Fibroblast of the conjunctiva (primary cell): Measurements from ENCODE around the gene ZSWIM6.

Experiments
- DNase-seq: peaks from one replicate; pipeline ENCODE4 v3.0.0-alpha.2; 2010; ENCODE audit warnings: low read depth

Gene ZSWIM6

DNA sequence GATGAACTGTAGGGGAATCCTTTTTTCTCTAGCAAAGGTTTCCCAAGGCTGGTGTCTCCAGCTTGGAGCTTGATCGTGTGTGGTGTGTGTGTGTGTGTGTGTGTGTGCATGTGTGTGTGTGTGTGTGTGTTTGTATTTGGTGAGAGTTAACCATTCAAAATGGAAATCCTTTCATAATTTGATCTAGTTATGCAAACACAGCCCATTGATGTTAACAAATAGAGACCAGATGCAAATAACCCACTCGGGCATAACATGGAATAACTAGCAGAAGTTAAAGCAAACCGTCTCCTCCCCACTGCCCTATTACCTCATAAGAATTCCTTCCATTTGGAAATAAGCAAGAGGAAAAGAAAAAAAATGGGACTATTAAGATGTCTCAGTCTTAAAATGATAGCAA is 24.9 kb upstream of the ZSWIM6 start:
- no peak for DNase-seq

DNA sequence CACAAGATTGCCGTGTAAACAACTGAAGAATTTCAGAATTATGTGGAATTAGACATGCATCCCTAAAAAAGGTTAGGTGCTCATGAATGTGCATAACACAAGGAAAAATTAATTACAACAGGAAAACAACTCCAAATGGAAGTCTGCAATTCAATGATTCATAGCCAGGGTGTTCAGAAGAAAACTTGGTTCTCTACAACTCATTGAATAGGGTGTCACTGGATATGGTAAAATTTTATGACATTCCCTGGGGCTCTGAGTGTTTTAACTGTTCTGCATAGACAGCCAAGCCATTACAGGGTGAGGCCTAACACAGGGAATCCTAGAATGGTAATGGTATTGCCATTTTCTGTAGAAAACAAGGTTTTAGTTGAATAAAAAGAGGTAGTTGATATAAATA is 24.4 kb upstream of the ZSWIM6 start:
- no peak for DNase-seq

DNA sequence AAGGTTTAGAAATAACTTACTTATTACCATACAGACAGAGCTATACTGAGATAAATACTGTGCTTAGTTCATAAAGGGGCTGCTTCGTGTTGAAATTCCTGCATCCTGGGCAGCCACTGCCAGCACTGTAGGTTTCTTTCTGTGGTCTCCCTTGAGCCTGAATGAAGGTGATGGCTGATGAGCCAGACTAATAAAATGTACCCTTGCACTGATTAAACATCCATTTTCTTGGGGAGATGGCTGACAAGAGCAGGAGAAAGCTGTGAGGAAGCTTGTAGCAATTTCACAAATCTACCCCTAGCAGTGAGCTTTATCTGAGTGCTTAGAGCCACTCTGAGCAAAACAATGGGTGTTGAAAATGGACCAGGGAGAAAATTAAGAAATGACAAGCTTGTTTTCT is 23.3 kb upstream of the ZSWIM6 start:
- DNase-seq: no peak

DNA sequence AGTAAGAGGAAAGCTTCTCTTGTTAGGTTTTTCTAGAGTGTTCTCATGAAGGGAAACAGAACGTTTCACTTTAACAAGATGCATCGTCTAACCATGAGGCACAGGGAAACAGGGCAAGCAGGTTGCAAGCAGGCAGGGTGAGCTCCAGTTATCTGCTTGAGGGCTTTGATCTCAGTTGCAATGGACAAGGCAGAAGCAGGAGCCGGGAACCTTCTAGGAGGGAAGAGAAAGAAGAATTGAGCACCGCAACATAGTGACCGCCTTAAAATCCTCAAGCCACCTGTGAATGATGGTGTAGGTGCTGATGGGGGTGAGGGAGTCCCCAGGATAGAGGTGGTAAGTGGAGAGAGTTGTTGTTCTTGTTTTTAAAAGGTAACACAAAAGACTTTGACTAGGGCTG is 22.9 kb upstream of the ZSWIM6 start:
- DNase-seq: no peak

DNA sequence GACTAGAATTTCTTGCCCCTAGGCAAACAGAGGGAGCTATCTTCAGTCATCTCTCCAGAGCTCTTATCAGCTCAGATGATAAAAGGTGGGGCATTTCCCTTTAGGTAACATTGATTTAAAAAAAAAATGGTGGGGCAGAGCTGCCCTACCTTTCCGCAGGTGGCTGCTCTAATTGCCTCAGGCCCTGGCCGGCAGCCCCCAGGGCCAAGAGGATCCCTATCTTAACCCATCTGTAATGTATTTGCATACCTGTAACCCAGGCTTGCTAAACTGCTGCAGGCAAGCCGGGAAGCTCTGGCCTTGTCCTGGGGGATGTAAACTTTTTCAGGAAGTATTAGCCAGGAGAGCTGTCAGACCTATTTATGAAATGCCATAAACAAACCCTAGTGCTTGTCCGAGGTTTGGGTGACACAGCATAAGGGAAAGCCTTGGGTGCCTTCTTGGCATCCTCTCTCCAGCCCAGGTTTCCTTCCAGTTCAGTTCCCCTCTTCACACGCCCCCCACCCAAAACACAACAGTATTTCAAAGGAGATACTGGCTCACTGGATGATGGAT is 20.9 kb upstream of the ZSWIM6 start:
- DNase-seq: no peak

DNA sequence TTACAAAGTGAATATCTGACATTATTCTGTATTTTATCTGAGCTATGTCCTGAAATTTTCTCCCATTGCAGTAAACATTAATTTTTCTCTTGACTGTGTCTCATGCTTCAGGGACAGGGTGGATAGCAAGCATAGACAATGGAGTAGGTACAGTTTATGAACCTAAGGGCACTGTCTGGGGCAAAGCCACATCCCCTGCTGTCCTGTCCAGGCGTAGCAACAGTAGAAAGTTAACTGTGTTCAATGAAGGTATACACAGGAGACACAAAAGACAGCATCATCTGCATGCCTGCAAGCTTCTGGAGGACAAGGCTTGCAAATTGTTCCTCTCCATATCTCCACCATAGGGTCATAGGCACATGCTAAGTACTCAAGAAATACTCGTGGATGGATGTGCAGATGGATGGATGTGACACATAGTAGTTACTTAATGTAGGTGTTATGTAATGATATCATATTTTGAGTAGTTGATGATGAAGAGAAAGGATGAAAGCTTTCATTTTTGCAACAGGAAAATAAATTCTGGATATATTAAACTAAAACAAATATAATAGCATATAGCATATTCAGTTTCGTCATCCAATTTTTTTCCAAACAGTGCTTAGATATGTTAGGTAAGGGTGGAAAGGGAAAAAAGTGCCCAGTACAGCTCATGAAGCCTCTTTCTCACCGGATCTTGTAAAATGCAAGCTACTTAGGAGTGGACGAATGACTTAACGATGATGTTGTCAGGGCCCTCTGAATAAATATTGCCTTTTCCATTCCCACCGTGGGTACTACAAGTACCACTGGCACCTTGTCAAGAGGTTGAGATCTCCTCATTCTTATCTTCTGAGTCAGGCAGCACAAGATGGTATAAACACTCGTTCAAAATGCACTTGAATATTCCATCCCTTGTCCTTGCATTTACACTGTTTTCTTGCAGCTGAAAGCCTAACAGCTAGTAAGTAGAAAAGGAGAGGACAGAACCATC is 19.9 kb upstream of the ZSWIM6 start:
- peak; percentile 79 for DNase-seq

DNA sequence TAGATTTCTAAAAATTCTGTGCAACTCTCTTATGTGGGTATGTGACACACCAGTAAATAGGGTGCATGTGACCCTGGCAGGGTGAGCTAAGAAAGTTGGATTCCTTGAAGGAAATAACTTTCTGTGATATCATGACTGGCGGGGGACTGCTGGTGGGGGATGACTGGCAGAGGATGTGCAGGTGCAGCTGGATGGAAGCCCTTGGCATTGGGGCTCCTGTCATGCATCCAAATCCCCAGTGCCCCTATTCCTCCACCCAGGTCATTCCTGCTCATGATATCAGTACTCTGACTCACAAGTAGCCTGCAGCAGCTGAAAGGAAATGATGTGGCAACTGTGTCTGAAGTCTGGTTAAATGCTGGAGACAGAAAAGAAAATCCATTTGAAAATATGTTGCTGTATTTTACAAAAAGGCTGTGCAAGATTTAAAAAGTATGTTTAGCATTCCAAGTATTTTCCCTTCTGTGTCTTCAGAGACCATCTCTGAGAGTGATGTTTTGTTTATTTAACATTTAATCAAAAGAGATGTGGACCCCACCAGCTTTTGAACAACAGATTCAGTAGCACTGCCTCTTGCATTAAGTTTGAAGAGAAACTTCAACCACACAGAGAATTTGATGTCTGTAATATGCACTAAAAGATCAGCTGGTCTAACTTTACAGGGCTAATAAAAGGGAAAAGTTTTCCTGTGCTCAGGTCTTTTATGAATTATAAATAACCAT is 17.9 kb upstream of the ZSWIM6 start:
- DNase-seq: no peak

DNA sequence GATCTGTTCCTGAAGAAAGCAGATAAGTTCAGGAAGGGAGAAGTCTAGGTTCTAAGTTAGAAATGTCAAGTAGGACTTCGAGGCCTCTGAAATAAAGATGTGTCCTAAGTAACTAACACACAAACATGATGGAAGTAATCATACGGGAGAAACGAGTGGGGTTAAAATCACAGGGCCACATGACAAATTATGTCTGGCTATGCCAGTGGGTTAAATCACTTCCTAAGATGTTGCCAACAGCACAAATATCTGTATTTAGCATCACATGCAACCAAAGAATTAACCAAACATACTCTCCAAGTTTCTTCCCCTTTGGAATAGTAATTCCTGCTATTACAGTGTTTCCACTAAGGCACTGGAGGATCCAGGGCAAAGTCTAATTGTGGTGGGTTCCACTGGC is 13.7 kb upstream of the ZSWIM6 start:
- no peak for DNase-seq

DNA sequence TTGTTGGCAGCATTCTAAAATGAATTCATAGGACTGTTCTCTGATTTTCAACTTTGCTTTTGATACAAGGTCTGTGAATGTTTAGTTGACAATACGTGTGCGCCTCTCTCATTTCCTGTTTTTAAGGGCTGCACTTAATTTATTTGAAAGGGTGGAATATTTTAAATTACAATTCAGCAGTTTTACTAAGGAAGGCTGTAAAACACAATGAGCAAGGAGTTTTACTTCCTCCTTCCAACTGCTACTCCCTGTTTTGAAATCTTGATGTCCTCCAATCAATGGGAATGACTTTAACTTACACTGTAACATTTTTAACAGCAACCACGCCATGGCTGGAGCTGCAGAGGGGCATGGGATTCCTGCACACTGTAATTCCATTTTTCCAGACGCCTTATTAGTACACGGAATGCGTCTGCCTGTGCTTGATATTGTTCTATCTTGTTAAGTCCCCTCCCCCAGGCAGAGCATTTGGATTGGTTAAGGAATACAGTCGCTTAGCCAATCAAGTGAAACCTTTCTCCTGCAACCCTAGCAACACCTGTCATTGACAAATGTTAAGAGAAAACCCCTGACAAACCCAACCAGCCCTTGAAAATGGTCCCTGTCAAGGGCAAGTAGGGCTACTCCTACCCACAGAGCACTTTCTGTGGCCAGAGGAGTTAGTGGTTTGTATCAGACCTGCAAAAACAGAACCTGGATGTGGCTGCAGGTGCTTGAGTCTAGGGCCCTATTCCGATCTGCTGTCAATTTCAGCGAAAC is 12.5 kb upstream of the ZSWIM6 start:
- no peak for DNase-seq

DNA sequence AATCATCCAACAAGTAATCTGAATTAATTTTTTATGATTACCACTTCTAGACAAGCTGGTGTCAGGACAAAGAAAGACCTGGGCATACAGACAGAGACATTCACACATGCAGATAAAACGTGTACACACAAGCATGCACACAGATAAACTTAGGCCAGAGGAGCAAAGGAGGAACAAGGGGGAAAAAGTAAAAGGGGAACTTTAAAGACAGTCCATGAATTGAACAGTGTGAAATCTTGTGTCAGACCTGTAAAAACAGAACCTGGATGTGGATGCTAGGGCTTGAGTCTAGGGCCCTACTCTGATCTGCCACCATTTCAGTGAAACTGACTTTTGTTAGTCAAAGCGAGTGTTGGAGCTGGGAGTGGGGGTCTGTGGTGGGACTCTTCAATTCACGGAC is 11.2 kb upstream of the ZSWIM6 start:
- no peak for DNase-seq

DNA sequence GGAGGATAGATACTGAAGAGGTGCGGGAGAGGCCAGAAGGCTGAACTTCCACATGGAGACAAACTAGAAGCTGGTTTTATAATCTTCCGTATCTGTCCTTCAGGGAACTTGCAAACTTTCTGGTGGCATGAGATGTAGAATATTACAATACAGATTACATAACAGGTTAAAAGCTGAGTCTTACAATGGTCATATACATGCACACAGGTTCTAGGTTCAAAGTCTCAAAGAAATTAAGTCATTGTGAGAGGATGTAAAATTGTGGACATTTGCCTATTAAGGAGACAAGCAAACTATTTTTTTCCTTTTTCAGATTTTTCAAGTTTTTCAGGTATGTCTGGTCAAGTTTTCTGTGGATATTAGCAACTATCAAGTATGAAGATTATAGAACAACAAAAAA is 10.4 kb upstream of the ZSWIM6 start:
- DNase-seq: no peak

DNA sequence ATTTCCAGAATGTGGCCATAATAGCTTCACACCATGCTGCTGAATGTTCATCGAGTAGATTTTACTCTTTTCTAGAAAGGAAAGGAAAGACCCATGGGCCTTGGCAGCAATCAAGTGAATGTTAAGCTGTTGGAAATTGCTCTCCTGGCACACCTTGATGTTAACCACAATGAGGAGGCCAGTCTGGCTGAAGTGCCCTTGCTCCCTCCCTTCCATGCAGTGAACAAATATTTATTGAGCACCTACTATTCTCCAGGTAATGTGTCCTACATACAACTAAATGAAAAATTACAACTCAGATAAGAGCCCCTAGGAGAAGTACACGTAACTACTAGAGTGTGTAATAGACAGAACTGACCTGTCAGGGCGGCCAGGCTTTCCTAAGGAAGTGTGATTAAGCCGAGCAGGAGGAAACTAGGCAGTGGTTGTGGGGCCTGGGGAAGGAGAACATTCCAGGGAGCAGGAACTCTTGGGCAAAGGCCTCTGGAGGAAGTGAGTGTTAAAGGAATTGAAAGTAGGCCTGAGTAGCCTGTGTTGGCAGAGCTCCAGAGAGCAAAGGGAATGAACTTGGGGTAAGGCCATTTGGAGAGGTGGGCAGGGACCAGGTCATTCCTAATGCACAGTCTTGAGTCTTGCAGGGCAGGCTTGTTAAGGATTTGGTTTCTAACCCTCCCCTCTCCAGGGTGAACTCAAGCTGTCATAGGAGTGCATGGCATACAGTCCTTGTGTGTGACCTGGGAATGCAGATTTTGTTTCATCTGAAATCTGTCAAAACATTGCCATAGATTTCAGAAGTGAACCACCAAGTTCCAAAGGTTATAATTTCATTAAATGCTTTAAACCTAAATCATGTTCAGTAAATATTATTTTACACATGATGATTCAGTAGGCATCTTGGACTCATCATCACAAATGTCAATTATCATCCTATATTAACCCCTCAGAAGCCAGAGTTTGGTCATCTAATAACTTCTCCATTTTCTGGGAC is 9.0 kb upstream of the ZSWIM6 start:
- DNase-seq: no peak

DNA sequence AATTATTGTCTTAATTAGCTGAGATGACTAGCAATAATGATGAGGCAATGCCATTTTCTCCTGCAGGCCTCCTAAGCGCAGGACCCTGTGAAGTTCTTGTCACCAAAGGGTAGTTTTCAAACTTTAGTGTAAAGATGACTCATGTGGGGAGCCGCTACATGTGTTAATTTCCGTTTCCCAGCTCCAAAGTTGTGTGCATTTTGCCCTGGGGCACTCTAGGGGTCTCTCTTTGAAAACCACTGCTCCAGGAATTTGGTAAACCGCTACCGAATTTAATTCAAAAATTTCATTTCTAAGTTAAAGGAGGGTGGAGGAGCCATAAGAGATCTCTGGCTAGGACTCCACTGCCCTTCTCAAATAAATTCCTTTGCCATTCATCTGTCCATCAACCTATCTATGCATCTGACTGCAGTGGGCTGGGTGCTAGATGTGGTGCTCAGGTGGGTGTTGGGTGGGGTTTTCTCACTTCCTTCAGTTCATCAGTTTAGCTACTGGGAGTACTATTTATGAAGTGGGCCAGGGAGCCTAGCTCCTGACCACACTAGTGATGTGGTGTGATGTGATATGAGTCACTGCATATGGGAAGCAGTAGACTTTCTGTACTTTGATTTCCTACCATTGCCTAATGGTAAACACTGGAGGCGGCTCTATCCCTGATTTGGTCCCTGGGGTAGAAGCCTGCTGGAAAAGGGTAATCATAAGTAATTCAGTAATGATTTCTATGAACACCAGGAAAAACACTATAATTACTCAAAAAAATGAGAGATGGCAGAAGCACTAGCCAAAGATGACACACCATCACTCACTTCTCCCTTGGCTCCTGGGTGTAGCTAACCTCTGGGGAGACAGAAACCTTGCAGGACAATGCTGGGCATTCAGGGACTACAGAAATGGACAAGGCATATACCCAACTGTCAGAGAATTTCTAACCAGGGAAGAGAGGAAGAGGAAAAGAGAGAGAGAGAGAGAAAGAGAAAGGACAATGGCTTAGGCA is 4.0 kb upstream of the ZSWIM6 start:
- DNase-seq: peak; percentile 82

DNA sequence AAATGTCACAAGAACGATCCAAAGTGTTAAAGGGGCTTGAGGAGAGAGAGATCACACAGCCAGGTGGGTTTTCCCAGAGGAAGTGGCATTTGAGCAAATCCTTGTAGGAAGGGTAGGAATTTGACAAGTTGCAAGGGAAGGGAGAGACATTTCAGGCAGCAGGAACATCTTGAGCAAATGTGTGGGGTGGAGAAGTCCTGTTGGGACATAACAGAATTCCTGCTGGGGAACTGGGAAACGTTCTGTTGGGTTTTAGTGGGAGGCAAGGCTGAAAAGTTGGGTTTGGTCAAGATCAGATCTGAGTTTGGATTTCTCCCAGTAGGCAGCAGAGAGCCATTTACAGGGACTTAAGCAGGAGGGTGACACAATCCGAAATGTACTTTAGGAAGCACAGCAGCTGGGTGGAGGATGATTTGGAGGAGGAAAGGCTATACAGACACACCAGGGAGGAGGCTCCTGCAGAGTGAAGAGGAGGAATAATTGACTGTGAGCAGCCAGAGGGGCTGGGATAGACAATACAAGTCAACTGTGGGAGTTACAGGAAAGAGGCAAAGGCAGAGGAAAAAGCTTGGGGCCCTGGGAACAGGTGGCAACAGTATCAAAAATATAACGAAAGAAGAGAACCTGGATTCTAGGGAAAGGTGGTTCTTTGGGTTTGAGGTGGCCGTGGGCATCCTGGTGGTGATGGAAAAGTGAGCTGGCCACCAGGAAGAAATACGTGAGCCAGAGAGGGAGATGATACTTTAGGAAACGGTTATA is 3.1 kb upstream of the ZSWIM6 start:
- DNase-seq: no peak

DNA sequence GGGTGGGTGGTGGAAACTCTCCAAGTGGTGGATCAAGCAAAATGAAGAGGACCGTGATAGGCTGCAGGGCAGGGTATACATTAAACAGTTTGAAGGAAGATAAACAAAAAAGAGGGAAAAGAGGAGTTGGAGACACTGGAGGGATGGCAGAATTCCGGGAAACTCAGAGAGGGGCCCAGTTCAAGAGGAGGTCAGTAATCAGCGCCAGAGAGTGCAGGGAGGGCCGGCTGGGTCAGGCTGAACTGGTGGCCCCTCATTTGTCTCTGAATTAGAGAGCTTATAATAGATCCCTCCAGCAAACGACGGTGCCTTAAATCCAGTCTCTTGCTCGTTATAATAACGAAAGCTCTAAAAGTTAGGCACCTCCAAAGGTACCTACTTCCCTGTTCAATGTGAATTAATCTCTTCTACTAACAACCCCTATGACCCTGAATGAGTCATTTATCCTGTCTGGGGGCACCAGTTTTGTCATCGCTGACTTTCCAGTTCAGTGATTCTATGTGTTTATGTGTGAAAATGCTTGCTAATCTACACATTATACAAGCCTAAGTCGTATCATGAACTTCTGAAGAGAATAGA is 2.4 kb upstream of the ZSWIM6 start:
- DNase-seq: no peak

DNA sequence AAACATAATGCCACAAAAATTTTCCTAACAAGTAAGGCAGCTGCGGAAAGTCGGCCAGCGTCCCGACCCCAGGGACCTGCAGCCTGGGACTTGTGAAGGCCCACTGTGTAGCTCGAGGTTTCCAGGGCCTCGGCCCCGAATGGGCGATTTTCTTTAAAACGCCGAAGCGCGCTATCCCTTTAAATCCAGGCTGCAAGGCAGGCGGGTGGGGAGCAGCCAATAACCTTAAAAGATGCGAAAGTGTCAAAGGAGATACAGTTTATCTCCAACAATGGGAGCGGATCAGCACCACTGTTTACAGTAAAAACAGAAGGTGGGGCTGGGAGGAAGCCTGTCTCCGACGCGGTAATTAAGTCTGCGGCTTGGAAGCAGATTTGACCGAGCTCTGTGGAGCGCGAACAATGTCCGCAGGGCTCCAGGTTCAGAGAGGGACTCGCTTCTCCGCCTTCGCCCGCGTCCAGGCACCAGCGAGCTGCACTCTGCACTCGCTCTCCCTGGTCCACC is 1.7 kb upstream of the ZSWIM6 start:
- DNase-seq: no peak

DNA sequence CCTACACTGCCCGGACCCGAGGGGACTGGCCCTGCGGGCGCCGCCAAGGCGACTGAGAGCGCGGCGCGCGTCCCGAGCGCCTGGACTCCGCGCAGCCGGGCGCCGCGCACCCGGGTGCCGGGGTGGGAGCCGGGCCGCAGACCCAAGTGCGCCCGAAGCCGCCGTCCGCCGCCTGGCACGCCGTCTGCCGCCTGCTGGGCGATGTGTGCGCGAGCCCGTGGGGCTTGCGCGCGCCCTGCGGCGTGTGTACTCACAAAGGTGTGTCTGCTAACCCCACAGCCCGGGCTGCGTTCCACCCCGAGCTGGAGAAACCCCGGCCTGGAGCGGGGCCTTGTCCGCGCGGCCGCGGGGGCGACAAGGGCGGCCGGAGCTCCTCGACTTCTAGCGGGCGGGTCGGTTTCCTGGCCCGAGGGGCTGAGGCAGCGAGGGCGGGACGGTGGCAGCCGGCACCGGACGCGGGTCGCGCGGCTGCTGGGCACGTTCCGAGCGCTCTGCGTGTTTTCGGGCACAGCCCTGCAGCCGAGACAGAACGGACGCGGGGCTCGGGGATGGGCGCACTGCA is 1.1 kb upstream of the ZSWIM6 start:
- no peak for DNase-seq

DNA sequence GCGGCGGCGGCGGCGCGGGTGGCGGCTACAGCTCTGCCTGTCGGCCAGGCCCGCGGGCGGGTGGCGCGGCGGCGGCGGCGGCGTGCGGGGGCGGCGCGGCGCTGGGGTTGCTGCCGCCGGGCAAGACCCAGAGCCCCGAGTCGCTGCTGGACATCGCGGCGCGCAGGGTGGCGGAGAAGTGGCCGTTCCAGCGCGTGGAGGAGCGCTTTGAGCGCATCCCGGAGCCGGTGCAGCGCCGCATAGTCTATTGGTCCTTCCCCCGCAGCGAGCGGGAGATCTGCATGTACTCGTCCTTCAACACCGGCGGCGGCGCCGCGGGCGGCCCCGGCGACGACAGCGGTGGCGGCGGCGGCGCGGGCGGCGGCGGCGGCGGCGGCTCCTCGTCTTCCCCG is 296 bp downstream of the ZSWIM6 start:
- DNase-seq: no peak
